ENCODE results near the gene ABCB10. TPM values are rescaled to one million over a fixed set of nuclear protein-coding genes. Genes with fewer than 3 reads are reported as not detected.

Gene ABCB10
- 14.4 to 21.0 TPM (median 18.5 TPM) in 5 replicates for total RNA-seq (2022; extraction: Qiagen RNA extraction; ENCODE audit: low read depth)

GRCh38 chr1:229558460-229559335 lies at the start of gene ABCB10:
Gene ABCB10, minus strand, starts transcription at chr1:229558707. Its CDS starts 55 bp downstream, at chr1:229558652.

GRCh38 chr1:229507951-229508822 lies 50.3 kb downstream of the ABCB10 start, which contains the start of gene NUP133:
Gene NUP133, minus strand, starts transcription at chr1:229508341. Its CDS starts 92 bp downstream, at chr1:229508249.

Other genes starting within 250 kb of the ABCB10 start
- 3.5 to 7.4 TPM (median 6.0 TPM) in 5 replicates for gene CCSAP, start 215.7 kb downstream of the ABCB10 start, total RNA-seq (2022; extraction: Qiagen RNA extraction; ENCODE audit: low read depth)
- 0.09 to 0.46 TPM (median 0.14 TPM) in 3 of 5 replicates, not detected in the others for gene ACTA1, start 124.6 kb downstream of the ABCB10 start, total RNA-seq (2022; extraction: Qiagen RNA extraction; ENCODE audit: low read depth)
- 17.3 to 27.2 TPM (median 23.2 TPM) in 5 replicates for gene NUP133, start 50.4 kb downstream of the ABCB10 start, total RNA-seq (2022; extraction: Qiagen RNA extraction; ENCODE audit: low read depth)
- 18.2 to 24.9 TPM (median 20.8 TPM) in 5 replicates for gene TAF5L, start 67.4 kb upstream of the ABCB10 start, total RNA-seq (2022; extraction: Qiagen RNA extraction; ENCODE audit: low read depth)
- gene URB2, start 67.5 kb upstream of the ABCB10 start, total RNA-seq (2022; extraction: Qiagen RNA extraction; ENCODE audit: low read depth), result 11.5 to 15.7 TPM (median 13.4 TPM) in 5 replicates